H1 (cell line): ENCODE measurements around the gene MYRIP. TPM values are rescaled to one million over a fixed set of nuclear protein-coding genes. Genes with fewer than 3 reads are reported as not detected.

Experiments used
- CTCF ChIA-PET: fragments of 300-600 bp; sonication (Branson Sonifier 250); formaldehyde crosslinking; loops from one replicate; lab custom pipeline; 2021; ENCODE audit not compliant: partially characterized antibody; lab: Charles Lee
- POLR2A ChIA-PET: fragments of 300-600 bp; sonication (Branson Sonifier 250); formaldehyde crosslinking; loops from one replicate; lab custom pipeline; 2021; ENCODE audit warnings: inconsistent platforms; ENCODE audit not compliant: partially characterized antibody; lab: Charles Lee
- DNase-seq, 2 experiments: peaks; one replicate each; pipeline versions ENCODE4 v3.0.0 to v3.0.0-alpha.2; 2010 to 2022; ENCODE audit warnings: low spot score in 2 of 2, low read depth in 1 of 2, mixed read lengths in 1 of 2
- FAIRE-seq: peaks from 2 replicates; lab custom pipeline; 2011; peaks lifted over from hg19 to GRCh38; lab: Jason Lieb, UNC
- H2AFZ ChIP-seq: 2 replicates; pipeline ENCODE4 v1.8.1; 2012; ENCODE audit warnings: low read length, inconsistent platforms
- H2AK5ac ChIP-seq: 2 replicates; pipeline ENCODE4 v1.6.1; 2013; ENCODE audit warnings: low read depth, low read length
- H2BK120ac ChIP-seq: replicated peaks from 2 replicates; pipeline ENCODE3; 2013; ENCODE audit warnings: low read depth, low read length, inconsistent platforms
- H2BK12ac ChIP-seq: 2 replicates; pipeline ENCODE4 v1.6.1; 2013; ENCODE audit warnings: low read depth, low read length
- H2BK15ac ChIP-seq: 2 replicates; pipeline ENCODE4 v1.6.1; 2013; ENCODE audit warnings: low read length
- H2BK20ac ChIP-seq: 2 replicates; pipeline ENCODE4 v1.6.1; 2013; ENCODE audit warnings: low read length
- H2BK5ac ChIP-seq: 2 replicates; pipeline ENCODE4 v1.6.1; 2013; ENCODE audit warnings: low read depth, low read length
- H3K14ac ChIP-seq: 2 replicates; pipeline ENCODE4 v1.6.1; 2013; ENCODE audit warnings: inconsistent platforms; ENCODE audit not compliant: insufficient read length
- H3K18ac ChIP-seq: 2 replicates; pipeline ENCODE4 v1.6.1; 2013; ENCODE audit warnings: low read length; ENCODE audit errors: extremely low read depth
- H3K23ac ChIP-seq: 2 replicates; pipeline ENCODE4 v1.6.1; 2013; ENCODE audit warnings: inconsistent platforms; ENCODE audit not compliant: insufficient read length
- H3K23me2 ChIP-seq: 2 replicates; pipeline ENCODE4 v1.6.1; 2013; ENCODE audit warnings: low read depth, low read length
- H3K27ac ChIP-seq: 2 replicates; pipeline ENCODE4 v1.6.1; 2011; ENCODE audit warnings: low read depth, low read length, inconsistent platforms
- H3K27me3 ChIP-seq, 4 experiments: replicated peaks in 1 of 4; 1 replicate in 1 of 4; 2 replicates in 3 of 4; pipeline versions ENCODE4 v1.6.1 to v1.8.1; 2011 to 2013; ENCODE audit warnings: low read length in 3 of 4, mild to moderate bottlenecking in 3 of 4, inconsistent platforms in 2 of 4, mixed read lengths in 2 of 4, moderate library complexity in 1 of 4; ENCODE audit not compliant: control insufficient read depth in 3 of 4, insufficient read depth in 3 of 4; ENCODE audit errors: extremely low read depth in 1 of 4
- H3K36me3 ChIP-seq, 4 experiments: 2 replicates each; pipeline versions ENCODE4 v1.6.1 to v1.8.1; 2011 to 2013; ENCODE audit warnings: mild to moderate bottlenecking in 4 of 4, low read length in 3 of 4, moderate library complexity in 2 of 4, control low read depth in 1 of 4, inconsistent platforms in 1 of 4; ENCODE audit not compliant: insufficient read depth in 4 of 4, control insufficient read depth in 2 of 4
- H3K4ac ChIP-seq: replicated peaks from 2 replicates; pipeline ENCODE3; 2013; ENCODE audit warnings: low read length, low read depth, mixed read lengths, inconsistent platforms; ENCODE audit not compliant: insufficient read length
- H3K4me1 ChIP-seq, 4 experiments: replicated peaks in 1 of 4; 1 replicate in 1 of 4; 2 replicates in 3 of 4; pipeline versions ENCODE4 v1.6.1 to v1.8.1; 2011 to 2013; ENCODE audit warnings: low read length in 3 of 4, inconsistent platforms in 2 of 4, mixed read lengths in 1 of 4; ENCODE audit not compliant: insufficient read depth in 4 of 4, control insufficient read depth in 3 of 4
- H3K4me2 ChIP-seq, 2 experiments: 2 replicates each; pipeline versions ENCODE4 v1.6.1 to v1.8.1; 2011 to 2013; ENCODE audit warnings: low read depth in 2 of 2, low read length in 2 of 2, control low read depth in 1 of 2, inconsistent platforms in 1 of 2, mild to moderate bottlenecking in 1 of 2; ENCODE audit not compliant: insufficient read depth in 1 of 2
- H3K4me3 ChIP-seq, 4 experiments: fragments of 200-600, 300-600 bp in 1 of 4; sonication (generic), shearing (Covaris generic), sonication (Bioruptor Twin) in 1 of 4; 2 replicates each; pipeline versions ENCODE4 v1.5.1 to v1.8.1; 2011 to 2016; ENCODE audit warnings: low read length in 4 of 4, low read depth in 3 of 4, control low read depth in 2 of 4, inconsistent platforms in 2 of 4, mild to moderate bottlenecking in 2 of 4, mixed read lengths in 1 of 4, moderate library complexity in 1 of 4; ENCODE audit not compliant: insufficient read depth in 2 of 4; ENCODE audit errors: extremely low read depth in 1 of 4
- H3K56ac ChIP-seq: replicated peaks from 2 replicates; pipeline ENCODE3; 2013; ENCODE audit warnings: low read depth, mild to moderate bottlenecking, mixed read lengths, low read length, inconsistent platforms; ENCODE audit not compliant: insufficient read length
- H3K79me1 ChIP-seq: 2 replicates; pipeline ENCODE4 v1.6.1; 2013; ENCODE audit warnings: low read depth, low read length, control low read depth
- H3K79me2 ChIP-seq, 2 experiments: 2 replicates each; pipeline versions ENCODE4 v1.6.1 to v1.8.1; 2012 to 2013; ENCODE audit warnings: low read length in 2 of 2, mild to moderate bottlenecking in 2 of 2, inconsistent platforms in 1 of 2; ENCODE audit not compliant: insufficient read depth in 2 of 2, control insufficient read depth in 1 of 2
- H3K9ac ChIP-seq, 4 experiments: replicated peaks in 1 of 4; 1 replicate in 1 of 4; 2 replicates in 3 of 4; pipeline versions ENCODE4 v1.6.1 to v1.8.1; 2011 to 2013; ENCODE audit warnings: low read depth in 3 of 4, low read length in 3 of 4, control low read depth in 2 of 4, mild to moderate bottlenecking in 2 of 4, moderate library complexity in 2 of 4, inconsistent platforms in 1 of 4; ENCODE audit errors: extremely low read depth in 1 of 4
- H3K9me3 ChIP-seq, 2 experiments: 2 replicates each; pipeline versions ENCODE4 v1.6.1 to v1.8.1; 2012 to 2013; ENCODE audit warnings: mild to moderate bottlenecking in 2 of 2, moderate library complexity in 2 of 2, control low read depth in 1 of 2, inconsistent platforms in 1 of 2, low read depth in 1 of 2, low read length in 1 of 2, mixed read lengths in 1 of 2; ENCODE audit not compliant: insufficient read depth in 2 of 2
- H4K20me1 ChIP-seq, 2 experiments: replicated peaks in 1 of 2; 2 replicates each; pipeline versions ENCODE3 to v1.8.1; 2011 to 2013; ENCODE audit warnings: inconsistent platforms in 2 of 2, low read length in 2 of 2, mild to moderate bottlenecking in 1 of 2; ENCODE audit not compliant: insufficient read depth in 2 of 2, control insufficient read depth in 1 of 2
- H4K5ac ChIP-seq: 2 replicates; pipeline ENCODE4 v1.6.1; 2013; ENCODE audit warnings: low read length, low read depth, mixed read lengths, inconsistent platforms; ENCODE audit not compliant: insufficient read length
- H4K8ac ChIP-seq: 2 replicates; pipeline ENCODE4 v1.8.0; 2013; ENCODE audit warnings: mild to moderate bottlenecking, moderate library complexity, low read length, inconsistent platforms; ENCODE audit not compliant: insufficient read depth; ENCODE audit errors: extremely low read depth
- H4K91ac ChIP-seq: replicated peaks from 2 replicates; pipeline ENCODE3; 2013; ENCODE audit warnings: low read length, mixed read lengths, inconsistent platforms; ENCODE audit not compliant: insufficient read length
- ASH2L ChIP-seq: fragments of 200-600, 300-600 bp; sonication (generic); IDR thresholded peaks from one replicate; pipeline ENCODE4 v1.7.1; 2017; ENCODE audit warnings: low read length
- CBX8 ChIP-seq: fragments of 300-800, 300-1000 bp; sonication (generic); IDR thresholded peaks from 2 replicates; pipeline ENCODE4 v1.7.1; 2016; ENCODE audit warnings: low read depth, low read length, borderline replicate concordance
- CTCF ChIP-seq, 3 experiments: IDR thresholded peaks; 1 replicate in 2 of 3; 2 replicates in 1 of 3; pipeline versions ENCODE4 v1.5.1 to v1.6.1; 2011; ENCODE audit warnings: low read length in 3 of 3, mild to moderate bottlenecking in 3 of 3, inconsistent platforms in 2 of 3, low read depth in 1 of 3, moderate library complexity in 1 of 3; ENCODE audit not compliant: insufficient read depth in 1 of 3; ENCODE audit errors: control extremely low read depth in 1 of 3
- HDAC6 ChIP-seq: IDR thresholded peaks from one replicate; pipeline ENCODE4 v1.7.1; 2012; ENCODE audit warnings: low read depth, mild to moderate bottlenecking, inconsistent platforms, low read length, moderate library complexity
- JUND ChIP-seq: IDR thresholded peaks from 2 replicates; pipeline ENCODE4 v1.6.1; 2011; ENCODE audit warnings: mild to moderate bottlenecking, improper control_type of control experiment, low read length
- MAX ChIP-seq: IDR thresholded peaks from 2 replicates; pipeline ENCODE4 v1.6.1; 2012; ENCODE audit warnings: inconsistent platforms
- RXRA ChIP-seq: IDR thresholded peaks from 2 replicates; pipeline ENCODE4 v1.6.1; 2011; ENCODE audit warnings: low read depth, mild to moderate bottlenecking, low read length, moderate library complexity; ENCODE audit not compliant: insufficient read depth
- SRF ChIP-seq: IDR thresholded peaks from 2 replicates; pipeline ENCODE4 v1.6.1; 2011; ENCODE audit warnings: mild to moderate bottlenecking, low read depth, low read length, moderate library complexity
- WGBS, 2 experiments: shearing (Covaris generic) in 1 of 2; methylation state at CpG; one replicate each; pipeline versions ENCODE4 v1.1.6 to v1.1.7; 2013 to 2015; ENCODE audit warnings: low lambda C conversion rate in 2 of 2, mixed read lengths in 2 of 2, inconsistent platforms in 1 of 2, low coverage in 1 of 2, missing lambda C conversion rate in 1 of 2; ENCODE audit not compliant: insufficient replicate concordance in 2 of 2, insufficient coverage in 1 of 2, insufficient read length in 1 of 2; ENCODE audit errors: extremely low coverage in 1 of 2, missing lambda C conversion rate in 1 of 2; 5-methylcytosine and 5-hydroxymethylcytosine counted together
- polyA plus RNA-seq, 7 experiments: library from polyadenylated mRNA; depleted of rRNA in 3 of 7; stranded (reverse) in 5 of 7; unstranded in 2 of 7; fragments of >200 nt in 5 of 7; fragments of 200-250 nt in 2 of 7; gene quantifications; 1 replicate in 5 of 7; 2 replicates in 1 of 7; 4 replicates in 1 of 7; pipeline versions ENCODE4 v1.2.1 to v1.2.3, GENCODE V29; 2011 to 2013; ENCODE audit warnings: missing spikeins in 2 of 7, mixed read lengths in 2 of 7
- total RNA-seq: library from RNA; stranded (reverse); fragmentation: NEBNext Ultra II Directional; extraction: Animal tissue kit (Norgen Biotek cat#: 25700); gene quantifications from 2 replicates; pipeline ENCODE4 v1.2.1, GENCODE V29; 2021
- TF ChIP-seq, protein P1 (sequence below): IDR thresholded peaks from 2 replicates; pipeline ENCODE4 v1.6.1; 2012; ENCODE audit warnings: low read length, inconsistent platforms

Gene MYRIP
- total and polyA plus RNA-seq, 2 of the 8 experiments (the other 6 are each of a cell fraction or from before 2014, with no cell fraction given): 0.54 to 4.3 TPM

DNA sequence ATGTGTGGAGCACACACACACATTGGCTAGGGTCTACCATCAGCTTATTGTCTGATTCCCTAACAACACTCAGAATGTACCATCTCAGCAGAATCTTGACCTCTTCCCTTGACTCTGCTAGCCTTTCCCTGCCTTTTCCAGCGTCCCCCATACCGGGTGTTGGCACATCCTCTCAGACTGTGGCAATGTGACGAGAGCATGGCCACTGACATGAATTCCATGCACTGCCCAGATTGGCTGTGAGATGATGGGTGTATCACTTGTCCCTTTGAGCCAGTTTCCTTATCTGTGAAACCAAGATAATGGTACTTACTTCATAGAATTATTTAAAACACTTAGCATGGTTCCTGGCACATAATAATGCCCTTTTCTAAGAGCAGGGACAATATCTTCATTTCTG is 439.8 kb downstream of the MYRIP start:
- TF ChIP-seq HDAC6 (no peak), ASH2L (no peak), JUND (no peak), CTCF (IDR thresholded peaks at IDR 0.05; ENCODE audit: control extremely low read depth in 1 of 3, insufficient read depth in 1 of 3, low read depth in 1 of 3, low read length in 3 of 3) (no peak), SRF (no peak), RXRA (no peak), MAX (no peak), CBX8 (no peak)
- TF ChIP-seq, protein P1, sequence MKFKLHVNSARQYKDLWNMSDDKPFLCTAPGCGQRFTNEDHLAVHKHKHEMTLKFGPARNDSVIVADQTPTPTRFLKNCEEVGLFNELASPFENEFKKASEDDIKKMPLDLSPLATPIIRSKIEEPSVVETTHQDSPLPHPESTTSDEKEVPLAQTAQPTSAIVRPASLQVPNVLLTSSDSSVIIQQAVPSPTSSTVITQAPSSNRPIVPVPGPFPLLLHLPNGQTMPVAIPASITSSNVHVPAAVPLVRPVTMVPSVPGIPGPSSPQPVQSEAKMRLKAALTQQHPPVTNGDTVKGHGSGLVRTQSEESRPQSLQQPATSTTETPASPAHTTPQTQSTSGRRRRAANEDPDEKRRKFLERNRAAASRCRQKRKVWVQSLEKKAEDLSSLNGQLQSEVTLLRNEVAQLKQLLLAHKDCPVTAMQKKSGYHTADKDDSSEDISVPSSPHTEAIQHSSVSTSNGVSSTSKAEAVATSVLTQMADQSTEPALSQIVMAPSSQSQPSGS: no peak
- H3K36me3 ChIP-seq: no peaks in the 10 kb centered on the region
- DNase-seq (no peak), FAIRE-seq (no peak)
- no peak overlapping the region for H3K9ac ChIP-seq
- CTCF ChIA-PET: interaction anchor here (1.0 to 2.4 kb wide), 5 partner anchors 9 to 70 kb away, joined by 3 to 11 read pairs (median 3); no protein-coding TSS in a partner anchor
- no peak overlapping the region for H2BK5ac ChIP-seq
- H3K18ac ChIP-seq: no peak overlapping the region
- H3K23me2 ChIP-seq: no peaks in the 10 kb centered on the region
- H3K56ac ChIP-seq: no peak overlapping the region
- H3K14ac ChIP-seq: no peak overlapping the region
- H2BK20ac ChIP-seq: no peak overlapping the region
- no peaks in the 10 kb centered on the region for H4K20me1 ChIP-seq
- H3K27ac ChIP-seq: no peak overlapping the region
- POLR2A ChIA-PET: no interaction called here
- H3K27me3 ChIP-seq: no peaks in the 10 kb centered on the region
- no peak overlapping the region for H2AK5ac ChIP-seq
- H4K5ac ChIP-seq: no peak overlapping the region
- no peak overlapping the region for H3K4me2 ChIP-seq
- no peak overlapping the region for H2AFZ ChIP-seq
- no peak overlapping the region for H3K4ac ChIP-seq
- H3K23ac ChIP-seq: no peak overlapping the region
- no peak overlapping the region for H2BK15ac ChIP-seq
- H2BK120ac ChIP-seq: no peak overlapping the region
- no peaks in the 10 kb centered on the region for H3K79me2 ChIP-seq
- WGBS, 2 experiments: 99% methylated on average over 3 of the region's 3 CpGs; no CpG with 5 or more reads in 1 of the 2 experiments
- no peaks in the 10 kb centered on the region for H3K4me1 ChIP-seq
- H4K8ac ChIP-seq: no peak overlapping the region
- H3K4me3 ChIP-seq: no peak overlapping the region
- no peak overlapping the region for H2BK12ac ChIP-seq
- no peaks in the 10 kb centered on the region for H3K9me3 ChIP-seq
- H4K91ac ChIP-seq: no peak overlapping the region
- H3K79me1 ChIP-seq: no peaks in the 10 kb centered on the region
